ENCODE results near the gene ZNF609.

ZNF609 gene

DNA sequence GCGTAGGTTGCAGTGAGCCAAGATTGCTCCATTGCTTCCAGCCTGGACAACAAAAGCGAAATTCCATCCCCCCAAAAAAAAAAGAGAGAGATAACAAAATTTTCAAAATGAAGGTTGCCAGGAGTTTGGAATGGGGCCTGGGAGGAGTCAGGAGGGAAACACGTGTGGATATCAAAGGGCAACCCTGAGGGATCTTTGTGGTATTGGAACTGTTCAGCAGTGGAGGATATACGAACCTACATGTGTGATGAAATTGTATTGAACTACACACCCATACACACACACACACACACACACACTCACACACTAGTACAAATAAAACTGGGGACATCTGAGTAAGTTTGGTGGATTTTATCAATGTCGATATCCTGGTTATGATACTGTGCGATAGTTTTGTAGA is 253.2 kb downstream of the ZNF609 start:
- H3K4me3 ChIP-seq (ENCODE audit: low read length) = no peak overlapping the region
- no peaks in the 10 kb centered on the region for H3K27me3 ChIP-seq (ENCODE audit: control insufficient read depth, insufficient read depth, low read length)
- H3K9ac ChIP-seq (ENCODE audit: low read length) = no peak overlapping the region
- H3K36me3 ChIP-seq (ENCODE audit: control insufficient read depth, insufficient read depth, low read length) = peaks cover 7% of the 10 kb centered on the region
- H3K4me1 ChIP-seq (ENCODE audit: control insufficient read depth, insufficient read depth, low read length) = no peaks in the 10 kb centered on the region
- no peak overlapping the region for H3K27ac ChIP-seq (ENCODE audit: low read depth, low read length)

DNA sequence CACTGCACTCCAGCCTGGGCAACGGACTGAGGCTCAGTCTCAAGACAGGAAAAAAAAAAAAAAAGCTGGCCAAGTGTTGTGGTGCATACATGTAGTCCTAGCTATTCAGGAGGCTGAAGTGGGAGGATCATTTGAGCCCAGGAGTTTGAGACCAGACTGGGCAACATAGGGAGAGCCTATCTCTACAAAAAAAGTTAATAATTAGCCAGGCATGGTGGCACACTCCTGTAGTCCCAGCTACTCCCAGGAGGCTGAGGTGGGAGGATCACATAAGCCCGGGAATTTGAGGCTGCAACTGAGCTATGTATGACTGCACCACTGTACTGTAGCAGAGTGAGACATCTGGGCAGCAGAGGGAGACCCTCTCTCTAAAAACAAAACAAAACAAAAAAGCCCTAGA is 256.1 kb downstream of the ZNF609 start:
- H3K4me1 ChIP-seq (ENCODE audit: control insufficient read depth, insufficient read depth, low read length) = no peaks in the 10 kb centered on the region
- H3K4me3 ChIP-seq (ENCODE audit: low read length) = no peak overlapping the region
- H3K9ac ChIP-seq (ENCODE audit: low read length) = no peak overlapping the region
- H3K27ac ChIP-seq (ENCODE audit: low read depth, low read length) = no peak overlapping the region
- H3K27me3 ChIP-seq (ENCODE audit: control insufficient read depth, insufficient read depth, low read length) = no peaks in the 10 kb centered on the region
- peaks cover 7% of the 10 kb centered on the region for H3K36me3 ChIP-seq (ENCODE audit: control insufficient read depth, insufficient read depth, low read length)

DNA sequence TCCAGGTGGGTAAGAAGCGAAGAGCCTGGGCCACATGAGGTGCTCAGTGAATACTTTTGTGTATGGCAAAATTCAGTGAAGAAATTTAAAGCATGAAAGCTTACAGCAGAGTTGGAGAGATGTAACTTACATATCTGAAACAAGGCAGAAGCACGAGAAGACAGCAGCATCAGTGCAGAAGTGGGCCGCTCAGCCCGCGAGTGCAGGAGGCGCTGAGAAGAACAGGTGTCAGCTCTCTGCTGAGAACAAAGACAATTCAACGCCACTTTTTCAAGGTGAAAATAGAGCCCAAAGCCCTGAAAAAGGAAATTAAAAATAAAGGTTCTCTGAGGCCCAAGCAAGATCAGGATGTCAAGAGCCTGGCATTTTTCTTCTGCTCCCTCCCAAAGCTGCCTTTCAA is 256.8 kb downstream of the ZNF609 start:
- Histone ChIP-seq H3K4me3 (ENCODE audit: low read length) (no peak overlapping the region), H3K9ac (ENCODE audit: low read length) (no peak overlapping the region), H3K27me3 (ENCODE audit: control insufficient read depth, insufficient read depth, low read length) (no peaks in the 10 kb centered on the region), H3K27ac (ENCODE audit: low read depth, low read length) (no peak overlapping the region), H3K36me3 (ENCODE audit: control insufficient read depth, insufficient read depth, low read length) (peaks cover 7% of the 10 kb centered on the region), H3K4me1 (ENCODE audit: control insufficient read depth, insufficient read depth, low read length) (no peaks in the 10 kb centered on the region)

DNA sequence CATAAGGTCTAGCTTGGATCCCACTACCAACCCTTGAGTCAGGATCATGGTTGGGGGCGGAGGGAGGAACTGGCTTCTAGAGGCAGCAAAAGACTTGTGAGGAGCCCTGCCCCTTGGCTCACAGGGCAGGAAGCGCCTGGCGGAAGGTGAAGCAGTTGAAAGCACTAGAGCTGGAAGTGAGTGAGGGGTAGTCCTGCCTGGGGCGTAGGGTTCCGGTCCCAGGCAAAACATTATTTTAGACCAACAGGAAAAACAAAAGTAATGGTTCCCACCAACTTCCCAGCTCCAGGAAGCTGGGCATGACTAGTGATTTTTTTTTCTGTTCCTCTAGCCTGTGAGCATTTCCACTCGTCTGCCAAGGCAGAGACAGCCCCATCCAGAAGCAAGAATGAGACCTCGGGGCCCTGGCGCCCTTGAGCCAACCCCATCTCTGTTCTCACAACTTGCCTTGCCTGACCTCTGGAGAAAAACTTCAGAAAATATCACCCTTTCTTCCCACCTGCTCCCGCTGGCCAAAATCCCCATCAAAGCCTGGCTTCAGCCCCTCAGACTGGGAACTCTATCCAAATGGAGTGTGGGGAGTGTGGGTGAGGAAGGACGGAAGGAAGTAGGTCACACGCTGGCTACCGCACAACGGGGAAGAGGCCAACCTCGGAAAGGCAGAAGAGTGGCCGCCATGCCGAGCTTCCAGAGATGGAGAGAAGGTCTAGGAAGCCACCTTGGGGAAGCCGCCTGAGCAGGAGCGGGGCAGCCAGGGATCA is 257.5 kb downstream of the ZNF609 start:
- no peaks in the 10 kb centered on the region for H3K27me3 ChIP-seq (ENCODE audit: control insufficient read depth, insufficient read depth, low read length)
- H3K9ac ChIP-seq (ENCODE audit: low read length) = no peak overlapping the region
- peaks cover 7% of the 10 kb centered on the region for H3K36me3 ChIP-seq (ENCODE audit: control insufficient read depth, insufficient read depth, low read length)
- H3K4me1 ChIP-seq (ENCODE audit: control insufficient read depth, insufficient read depth, low read length) = no peaks in the 10 kb centered on the region
- H3K27ac ChIP-seq (ENCODE audit: low read depth, low read length) = peak overlapping the region; percentile 6
- H3K4me3 ChIP-seq (ENCODE audit: low read length) = no peak overlapping the region

DNA sequence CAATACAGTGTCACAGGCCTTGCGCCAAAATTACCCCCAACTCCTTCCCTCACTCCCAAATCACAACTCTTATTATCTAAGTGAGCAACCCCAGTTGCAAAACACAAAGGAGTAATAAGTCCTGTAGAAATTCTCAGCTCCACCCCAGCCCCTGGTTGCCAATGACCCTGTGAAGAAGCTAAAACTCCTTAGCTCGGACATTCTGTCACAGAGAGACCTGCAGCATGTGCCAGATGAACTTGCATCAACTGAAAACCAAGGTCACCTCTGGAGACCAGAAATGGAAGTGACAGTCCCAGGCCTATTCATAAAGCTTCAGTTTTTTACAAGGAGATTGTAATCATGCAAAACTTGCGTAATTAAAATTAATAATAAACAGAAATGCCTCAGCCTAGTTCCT is 259.8 kb downstream of the ZNF609 start:
- no peak overlapping the region for H3K27ac ChIP-seq (ENCODE audit: low read depth, low read length)
- peaks cover 7% of the 10 kb centered on the region for H3K36me3 ChIP-seq (ENCODE audit: control insufficient read depth, insufficient read depth, low read length)
- H3K9ac ChIP-seq (ENCODE audit: low read length) = no peak overlapping the region
- H3K4me1 ChIP-seq (ENCODE audit: control insufficient read depth, insufficient read depth, low read length) = no peaks in the 10 kb centered on the region
- H3K4me3 ChIP-seq (ENCODE audit: low read length) = no peak overlapping the region
- no peaks in the 10 kb centered on the region for H3K27me3 ChIP-seq (ENCODE audit: control insufficient read depth, insufficient read depth, low read length)

DNA sequence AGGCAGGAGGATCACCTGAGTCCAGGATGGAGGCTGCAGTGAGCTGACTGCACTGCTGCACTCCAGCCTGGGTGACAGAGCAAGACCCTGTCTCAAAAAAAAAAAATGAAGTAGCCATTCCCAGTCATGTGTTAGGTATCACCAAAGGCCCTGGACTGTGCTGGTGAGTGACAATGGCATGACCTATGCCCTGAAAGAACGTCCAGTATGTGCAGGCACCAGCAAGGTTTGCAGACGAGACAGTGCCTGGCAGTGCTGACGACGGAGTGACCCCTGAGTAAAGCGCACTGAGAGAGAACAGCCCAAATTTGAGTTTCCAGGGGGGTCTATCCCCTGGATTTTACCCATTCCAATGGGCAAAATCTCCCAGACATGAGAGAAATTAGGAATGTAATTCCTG is 269.8 kb downstream of the ZNF609 start:
- Histone ChIP-seq H3K27ac (ENCODE audit: low read depth, low read length) (no peak overlapping the region), H3K27me3 (ENCODE audit: control insufficient read depth, insufficient read depth, low read length) (no peaks in the 10 kb centered on the region), H3K4me3 (ENCODE audit: low read length) (no peak overlapping the region), H3K36me3 (ENCODE audit: control insufficient read depth, insufficient read depth, low read length) (no peaks in the 10 kb centered on the region), H3K4me1 (ENCODE audit: control insufficient read depth, insufficient read depth, low read length) (peaks cover 3% of the 10 kb centered on the region), H3K9ac (ENCODE audit: low read length) (no peak overlapping the region)

DNA sequence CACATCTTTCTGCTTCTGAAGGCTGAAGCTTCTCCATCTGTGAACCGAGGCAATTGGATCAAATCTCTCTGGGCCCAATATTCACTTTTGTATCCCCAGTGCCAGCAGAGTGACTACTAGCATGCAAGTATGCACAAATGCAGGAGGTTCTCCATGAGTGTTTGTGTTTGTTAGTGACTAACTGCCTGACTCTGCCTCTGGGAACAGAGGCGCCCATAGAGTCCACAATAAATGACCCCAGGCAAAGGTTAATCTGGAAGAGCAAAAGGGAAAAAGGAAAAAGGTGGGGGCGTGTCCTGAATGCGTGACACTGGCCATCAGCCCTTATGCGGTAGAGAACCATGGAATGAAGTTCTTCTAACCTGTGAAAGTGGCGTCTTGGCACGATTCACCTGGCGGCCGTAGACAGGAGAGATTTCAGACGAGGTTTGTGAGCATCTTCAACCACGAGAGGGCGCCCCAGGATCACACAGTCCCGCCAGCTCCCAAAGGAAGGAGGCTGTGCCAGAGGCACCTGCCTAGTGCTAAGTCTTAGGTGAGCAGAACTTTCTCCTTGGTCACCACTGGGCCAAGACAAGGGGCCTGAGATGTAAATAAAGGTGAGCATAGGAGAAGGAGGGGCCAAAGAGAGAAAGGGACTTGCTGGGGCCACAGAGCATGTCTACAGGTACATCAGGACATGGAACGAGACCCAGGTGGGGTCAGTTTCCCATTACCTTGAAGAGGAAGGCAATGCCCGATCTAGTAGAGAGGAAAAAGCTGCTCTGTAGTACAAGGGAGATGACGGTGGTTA is 270.8 kb downstream of the ZNF609 start:
- H3K36me3 ChIP-seq (ENCODE audit: control insufficient read depth, insufficient read depth, low read length) = no peaks in the 10 kb centered on the region
- no peak overlapping the region for H3K27ac ChIP-seq (ENCODE audit: low read depth, low read length)
- H3K4me1 ChIP-seq (ENCODE audit: control insufficient read depth, insufficient read depth, low read length) = peaks cover 3% of the 10 kb centered on the region
- H3K27me3 ChIP-seq (ENCODE audit: control insufficient read depth, insufficient read depth, low read length) = no peaks in the 10 kb centered on the region
- no peak overlapping the region for H3K9ac ChIP-seq (ENCODE audit: low read length)
- H3K4me3 ChIP-seq (ENCODE audit: low read length) = no peak overlapping the region

DNA sequence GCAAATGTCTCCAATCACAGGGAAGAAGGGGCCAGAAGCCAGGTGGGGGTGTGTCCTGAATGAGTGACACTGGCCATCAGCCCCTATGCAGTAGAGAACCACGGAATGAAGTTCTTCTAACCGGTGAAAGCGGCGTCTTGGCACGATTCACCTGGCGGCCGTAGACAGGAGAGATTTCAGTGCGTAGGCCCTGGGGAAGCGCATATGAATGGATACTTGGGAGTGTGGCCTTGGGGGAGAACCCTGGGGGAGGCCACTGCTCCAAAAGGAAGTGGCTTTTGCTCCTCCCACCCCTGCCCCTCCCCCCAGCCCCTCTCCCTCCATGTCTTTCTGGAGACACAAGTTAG is 271.4 kb downstream of the ZNF609 start:
- Histone ChIP-seq H3K27ac (ENCODE audit: low read depth, low read length) (no peak overlapping the region), H3K4me1 (ENCODE audit: control insufficient read depth, insufficient read depth, low read length) (peaks cover 3% of the 10 kb centered on the region), H3K4me3 (ENCODE audit: low read length) (no peak overlapping the region), H3K27me3 (ENCODE audit: control insufficient read depth, insufficient read depth, low read length) (no peaks in the 10 kb centered on the region), H3K9ac (ENCODE audit: low read length) (no peak overlapping the region), H3K36me3 (ENCODE audit: control insufficient read depth, insufficient read depth, low read length) (no peaks in the 10 kb centered on the region)

DNA sequence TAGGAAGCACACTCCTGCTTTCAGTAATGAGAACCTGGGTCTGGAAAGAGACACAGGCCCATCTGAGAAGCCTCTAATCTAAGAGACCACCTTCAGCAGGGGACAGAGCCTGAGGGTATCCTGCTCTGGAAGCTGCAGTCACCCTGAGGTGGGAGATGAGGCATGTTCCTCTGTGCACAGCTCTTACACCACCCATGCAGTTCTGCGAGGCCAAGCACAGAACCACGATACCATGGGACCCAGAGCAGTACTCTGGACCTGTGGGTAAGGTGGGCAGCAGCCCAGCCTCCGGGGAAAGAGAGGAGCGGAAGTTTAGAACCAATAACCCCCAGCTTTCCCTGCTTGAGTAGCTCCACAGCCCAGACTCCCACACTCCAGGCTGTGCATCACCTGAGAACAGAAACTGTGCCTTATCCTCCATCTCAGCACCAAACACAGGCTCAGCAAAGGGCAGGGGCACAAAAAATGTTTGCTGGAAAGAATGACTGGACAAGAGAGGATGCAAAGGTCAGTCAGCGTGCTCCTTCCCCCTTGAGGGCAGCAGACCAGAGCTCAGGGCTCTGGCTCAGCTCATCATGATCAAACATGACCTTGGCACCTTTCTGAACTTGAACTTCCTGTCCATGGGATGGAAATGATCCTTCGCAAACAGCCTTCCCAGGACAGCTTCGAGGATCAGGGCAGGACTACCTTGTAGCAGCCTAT is 271.9 kb downstream of the ZNF609 start:
- H3K4me1 ChIP-seq (ENCODE audit: control insufficient read depth, insufficient read depth, low read length) = peaks cover 3% of the 10 kb centered on the region
- H3K27ac ChIP-seq (ENCODE audit: low read depth, low read length) = no peak overlapping the region
- no peak overlapping the region for H3K4me3 ChIP-seq (ENCODE audit: low read length)
- H3K36me3 ChIP-seq (ENCODE audit: control insufficient read depth, insufficient read depth, low read length) = no peaks in the 10 kb centered on the region
- H3K9ac ChIP-seq (ENCODE audit: low read length) = no peak overlapping the region
- H3K27me3 ChIP-seq (ENCODE audit: control insufficient read depth, insufficient read depth, low read length) = no peaks in the 10 kb centered on the region

All from rectal smooth muscle tissue (tissue), 1 donor.